Fibroblast of lung (primary cell): Measurements from ENCODE around the gene MACROD2.

Source experiments
- CTCF ChIP-seq, 2 donors: IDR thresholded peaks in 1 of 2; conservative IDR thresholded peaks in 1 of 2; 1 replicate in 1 of 2; 2 replicates in 1 of 2; pipeline ENCODE4 v1.5.1; 2011 to 2012; ENCODE audit warnings: low read length in 2 of 2, control low read depth in 1 of 2, inconsistent platforms in 1 of 2, low read depth in 1 of 2, mild to moderate bottlenecking in 1 of 2
- EZH2 ChIP-seq: IDR thresholded peaks from 2 replicates; pipeline ENCODE4 v1.5.1; 2012; ENCODE audit warnings: low read length, control low read depth, mild to moderate bottlenecking; ENCODE audit errors: missing control alignments

- TF ChIP-seq CTCF (conservative IDR thresholded peaks at IDR 0.05 in 1 of 2, IDR thresholded peaks at IDR 0.05 in 1 of 2; ENCODE audit: low read depth in 1 of 2, low read length in 2 of 2) (no peak), EZH2 (no peak)
These were observed 2011.8 kb downstream of the MACROD2 start for GRCh38 chr20:16007164-16007563.
